Left ventricle myocardium inferior (tissue), 1 donor: ENCODE measurements around the gene PLCH1. TPM values are rescaled to one million over a fixed set of nuclear protein-coding genes. Genes with fewer than 3 reads are reported as not detected.

Experiments
- DNase-seq: peaks from one replicate; pipeline ENCODE4 v3.0.0-alpha.2; 2020
- H3K27ac ChIP-seq: fragments of 200-600 bp; replicated peaks from 2 replicates; pipeline ENCODE4 v1.8.0; 2021
- H3K27me3 ChIP-seq: fragments of 200-600 bp; 2 replicates; pipeline ENCODE4 v1.8.0; 2021; ENCODE audit warnings: low read depth
- H3K36me3 ChIP-seq: fragments of 200-600 bp; 2 replicates; pipeline ENCODE4 v1.8.0; 2021
- H3K4me1 ChIP-seq: fragments of 200-600 bp; 2 replicates; pipeline ENCODE4 v1.8.0; 2021
- H3K4me3 ChIP-seq: fragments of 200-600 bp; 2 replicates; pipeline ENCODE4 v1.8.0; 2021; ENCODE audit warnings: mild to moderate bottlenecking, moderate library complexity
- H3K9me3 ChIP-seq: fragments of 200-600 bp; replicated peaks from 2 replicates; pipeline ENCODE4 v1.8.0; 2021
- intact Hi-C: fragments of 100-400 bp; cut with micrococcal nuclease; formaldehyde crosslinking; loops from one replicate; pipeline ENCODE4 v1.11.0; 2022
- total RNA-seq: library from RNA; stranded (reverse); fragmentation: NEBNext Ultra II Directional; extraction: Animal tissue kit (Norgen Biotek cat#: 25700); gene quantifications from one replicate; pipeline ENCODE4 v1.2.1, GENCODE V29; 2021
- TF ChIP-seq, protein P1 (sequence below): fragments of 200-600 bp; IDR thresholded peaks from 2 replicates; pipeline ENCODE4 v1.8.0; 2021; ENCODE audit warnings: antibody characterized with exemption, mild to moderate bottlenecking, borderline replicate concordance
- donor health status: DM: no; HTN: yes; CAD: no; lungs with severe emphysema.

PLCH1 gene
- total RNA-seq, 1 donor from 2014 or later: 0.85 TPM

DNA sequence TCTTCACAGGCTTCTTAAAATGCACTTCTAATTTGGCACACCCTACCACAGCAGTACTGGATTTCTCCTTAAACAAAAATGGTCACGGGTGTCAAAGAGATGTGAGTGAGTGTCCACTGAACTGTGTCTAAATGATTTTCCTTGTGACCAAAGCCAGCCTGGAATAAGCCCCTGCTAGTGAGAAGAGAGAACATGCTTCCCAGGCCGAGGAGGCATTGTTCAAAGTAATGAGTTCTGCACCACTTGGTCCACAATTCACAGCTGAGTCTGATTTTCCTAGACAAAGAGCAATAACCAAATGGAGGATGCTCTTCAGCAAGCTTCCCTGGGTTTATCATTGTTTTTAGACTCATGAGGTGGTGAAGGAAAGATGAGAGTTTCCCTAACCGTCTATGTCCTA, 3.8 kb downstream of the PLCH1 start:
- Histone ChIP-seq H3K27me3 (peaks cover 61% of the 10 kb centered on the region), H3K27ac (no peak overlapping the region), H3K9me3 (no peaks in the 10 kb centered on the region), H3K36me3 (no peaks in the 10 kb centered on the region), H3K4me3 (no peak overlapping the region), H3K4me1 (peaks cover 30% of the 10 kb centered on the region)
- TF ChIP-seq, protein P1, sequence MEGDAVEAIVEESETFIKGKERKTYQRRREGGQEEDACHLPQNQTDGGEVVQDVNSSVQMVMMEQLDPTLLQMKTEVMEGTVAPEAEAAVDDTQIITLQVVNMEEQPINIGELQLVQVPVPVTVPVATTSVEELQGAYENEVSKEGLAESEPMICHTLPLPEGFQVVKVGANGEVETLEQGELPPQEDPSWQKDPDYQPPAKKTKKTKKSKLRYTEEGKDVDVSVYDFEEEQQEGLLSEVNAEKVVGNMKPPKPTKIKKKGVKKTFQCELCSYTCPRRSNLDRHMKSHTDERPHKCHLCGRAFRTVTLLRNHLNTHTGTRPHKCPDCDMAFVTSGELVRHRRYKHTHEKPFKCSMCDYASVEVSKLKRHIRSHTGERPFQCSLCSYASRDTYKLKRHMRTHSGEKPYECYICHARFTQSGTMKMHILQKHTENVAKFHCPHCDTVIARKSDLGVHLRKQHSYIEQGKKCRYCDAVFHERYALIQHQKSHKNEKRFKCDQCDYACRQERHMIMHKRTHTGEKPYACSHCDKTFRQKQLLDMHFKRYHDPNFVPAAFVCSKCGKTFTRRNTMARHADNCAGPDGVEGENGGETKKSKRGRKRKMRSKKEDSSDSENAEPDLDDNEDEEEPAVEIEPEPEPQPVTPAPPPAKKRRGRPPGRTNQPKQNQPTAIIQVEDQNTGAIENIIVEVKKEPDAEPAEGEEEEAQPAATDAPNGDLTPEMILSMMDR: no peak
- DNase-seq: no peak
- intact Hi-C loops: no loop called here

DNA sequence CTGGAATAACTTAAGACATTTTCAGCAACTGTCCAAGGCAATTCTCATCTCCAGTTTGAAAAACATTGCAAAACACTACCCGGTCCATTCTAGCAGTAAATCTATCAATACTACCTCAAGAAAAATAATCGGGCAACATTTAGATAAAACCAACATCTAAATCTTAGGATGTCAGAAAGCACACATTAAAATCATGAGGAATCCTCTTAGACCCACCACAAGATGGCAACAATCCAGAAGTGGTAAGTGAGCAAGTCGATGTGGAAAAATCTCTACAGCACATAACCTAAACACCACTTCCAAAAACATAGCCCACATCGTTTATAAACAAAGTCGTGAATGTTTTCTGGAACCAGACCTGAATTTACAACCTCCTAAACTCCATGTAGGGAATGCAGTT, 5.7 kb downstream of the PLCH1 start:
- TF ChIP-seq, protein P1: no peak
- DNase-seq: no peak
- intact Hi-C loops: no loop called here
- Histone ChIP-seq H3K4me1 (peaks cover 10% of the 10 kb centered on the region), H3K36me3 (no peaks in the 10 kb centered on the region), H3K27ac (no peak overlapping the region), H3K4me3 (no peak overlapping the region), H3K27me3 (peaks cover 55% of the 10 kb centered on the region), H3K9me3 (no peaks in the 10 kb centered on the region)

DNA sequence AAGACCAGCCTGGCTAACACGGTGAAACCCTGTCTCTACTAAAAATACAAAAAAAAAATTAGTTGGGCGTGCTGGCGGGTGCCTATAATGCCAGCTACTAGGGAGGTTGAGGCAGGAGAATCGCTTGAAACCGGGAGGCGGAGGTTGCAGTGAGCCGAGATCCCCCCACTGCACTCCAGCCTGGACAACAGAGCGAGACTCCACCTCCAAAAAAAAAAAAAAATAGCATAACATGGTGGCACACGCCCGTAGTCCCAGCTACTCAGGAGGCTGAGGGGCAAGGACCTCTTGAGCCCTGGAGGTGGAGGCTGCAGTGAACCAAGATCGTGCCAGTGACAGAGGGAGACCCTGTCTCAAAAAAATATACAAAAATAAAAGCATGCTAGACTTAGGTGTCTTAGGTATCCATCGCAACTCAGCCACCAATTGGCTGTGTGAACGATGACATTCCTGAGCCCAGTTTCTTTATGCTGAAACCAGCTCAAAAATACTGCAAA, 6.2 kb downstream of the PLCH1 start:
- Histone ChIP-seq H3K4me3 (no peak overlapping the region), H3K36me3 (no peaks in the 10 kb centered on the region), H3K4me1 (peaks cover 5% of the 10 kb centered on the region), H3K9me3 (no peaks in the 10 kb centered on the region), H3K27me3 (peaks cover 49% of the 10 kb centered on the region), H3K27ac (no peak overlapping the region)
- intact Hi-C loops: no loop called here
- no peak for DNase-seq
- TF ChIP-seq, protein P1: no peak

DNA sequence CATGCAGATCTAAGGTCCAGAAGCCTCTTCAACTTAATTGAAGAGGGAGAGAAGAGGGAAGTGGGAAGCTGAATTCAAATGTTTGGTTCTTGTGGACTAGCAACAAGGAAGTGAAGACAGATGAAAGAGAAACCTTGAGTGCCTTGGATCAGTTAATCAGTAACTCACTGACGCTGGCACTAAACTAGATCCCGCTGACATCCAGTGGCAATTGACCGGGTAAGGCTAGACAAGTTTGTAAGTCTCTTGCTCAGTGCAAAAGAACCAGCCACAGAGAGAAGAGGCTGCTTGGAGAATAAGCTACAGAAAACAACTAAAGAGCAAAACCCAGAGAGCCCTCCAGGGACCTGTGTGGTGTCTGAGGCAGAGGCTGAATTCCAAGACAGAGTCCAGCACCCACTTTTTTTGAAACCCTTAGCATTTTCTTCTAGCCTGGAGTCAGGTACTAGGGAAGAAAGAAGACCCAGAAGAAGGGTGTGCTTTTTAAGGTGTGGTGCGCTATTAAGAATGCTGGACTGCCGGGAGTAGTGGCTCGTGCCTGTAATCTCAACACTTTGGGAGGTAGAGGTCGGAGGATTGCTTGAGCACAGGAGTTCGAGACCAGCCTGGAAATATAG, 6.9 kb downstream of the PLCH1 start:
- Histone ChIP-seq H3K9me3 (no peaks in the 10 kb centered on the region), H3K27ac (no peak overlapping the region), H3K4me1 (no peaks in the 10 kb centered on the region), H3K36me3 (no peaks in the 10 kb centered on the region), H3K4me3 (no peak overlapping the region), H3K27me3 (peaks cover 43% of the 10 kb centered on the region)
- TF ChIP-seq, protein P1: no peak
- intact Hi-C loops: no loop called here
- no peak for DNase-seq

DNA sequence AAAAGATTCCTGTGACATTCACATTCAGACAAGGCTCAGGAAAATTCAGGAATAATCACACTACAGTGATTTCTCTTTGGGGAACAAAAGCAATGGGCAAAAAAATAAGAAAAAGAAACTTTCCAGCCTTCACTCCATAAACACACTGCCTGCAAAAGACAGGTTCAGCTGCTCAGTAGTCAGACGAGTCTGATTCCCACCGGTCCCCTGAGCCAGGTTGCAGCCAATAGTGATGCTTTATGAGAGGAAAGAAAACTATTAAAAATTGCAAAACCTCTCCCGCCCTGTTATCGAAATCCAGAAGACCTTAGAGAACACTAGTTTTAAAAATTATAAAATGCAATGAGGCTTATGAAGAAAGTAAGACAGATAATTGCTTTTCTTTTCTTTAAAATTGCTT, 8.5 kb downstream of the PLCH1 start:
- Histone ChIP-seq H3K27me3 (peaks cover 31% of the 10 kb centered on the region), H3K27ac (no peak overlapping the region), H3K4me3 (no peak overlapping the region), H3K36me3 (no peaks in the 10 kb centered on the region), H3K9me3 (no peaks in the 10 kb centered on the region), H3K4me1 (no peaks in the 10 kb centered on the region)
- intact Hi-C loops: no loop called here
- no peak for DNase-seq
- TF ChIP-seq, protein P1: no peak
